Measurements from ENCODE around the gene PLXDC2.

DNA sequence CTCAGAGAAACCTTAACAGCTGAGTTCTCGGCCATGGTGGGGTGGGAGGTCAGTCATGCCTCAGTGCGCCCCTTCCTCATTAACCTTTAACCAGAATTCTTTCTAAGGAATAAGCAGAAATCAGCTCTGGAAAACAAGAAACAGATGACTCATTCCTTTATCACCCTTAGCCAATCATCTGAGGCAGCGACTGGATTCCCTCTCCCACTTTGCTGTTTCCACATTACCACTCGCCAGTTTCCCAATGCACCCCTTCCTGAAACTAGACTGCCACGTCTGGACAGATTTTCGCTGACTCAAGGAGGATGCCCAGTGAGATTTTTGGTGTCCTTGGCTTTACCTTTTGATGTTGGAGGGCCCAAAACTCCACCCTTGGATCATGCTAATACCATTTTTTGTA lies 223.8 kb downstream of the PLXDC2 start:
- no peak for TF ChIP-seq POLR2AphosphoS5 (IDR thresholded peaks at IDR 0.05; ENCODE audit: insufficient read depth in 1 of 2, low read depth in 1 of 2)
- TF ChIP-seq, protein P1, sequence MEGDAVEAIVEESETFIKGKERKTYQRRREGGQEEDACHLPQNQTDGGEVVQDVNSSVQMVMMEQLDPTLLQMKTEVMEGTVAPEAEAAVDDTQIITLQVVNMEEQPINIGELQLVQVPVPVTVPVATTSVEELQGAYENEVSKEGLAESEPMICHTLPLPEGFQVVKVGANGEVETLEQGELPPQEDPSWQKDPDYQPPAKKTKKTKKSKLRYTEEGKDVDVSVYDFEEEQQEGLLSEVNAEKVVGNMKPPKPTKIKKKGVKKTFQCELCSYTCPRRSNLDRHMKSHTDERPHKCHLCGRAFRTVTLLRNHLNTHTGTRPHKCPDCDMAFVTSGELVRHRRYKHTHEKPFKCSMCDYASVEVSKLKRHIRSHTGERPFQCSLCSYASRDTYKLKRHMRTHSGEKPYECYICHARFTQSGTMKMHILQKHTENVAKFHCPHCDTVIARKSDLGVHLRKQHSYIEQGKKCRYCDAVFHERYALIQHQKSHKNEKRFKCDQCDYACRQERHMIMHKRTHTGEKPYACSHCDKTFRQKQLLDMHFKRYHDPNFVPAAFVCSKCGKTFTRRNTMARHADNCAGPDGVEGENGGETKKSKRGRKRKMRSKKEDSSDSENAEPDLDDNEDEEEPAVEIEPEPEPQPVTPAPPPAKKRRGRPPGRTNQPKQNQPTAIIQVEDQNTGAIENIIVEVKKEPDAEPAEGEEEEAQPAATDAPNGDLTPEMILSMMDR (IDR thresholded peaks at IDR 0.05), result no peak
- no peak for TF ChIP-seq POLR2A (IDR thresholded peaks at IDR 0.05)

Measured in vagina (tissue), 2 donors.